MV-4-11 (cell line): ENCODE data around the gene MBOAT1.
"Not testable (repeated sequence)": the region's sequence is repeated elsewhere in the genome, so short reads cannot be mapped to it uniquely, and the experiment has no call there.

Experiments
- DNase-seq: peaks from one replicate; lab custom pipeline; 2025; lab: John Stamatoyannopoulos, UW

The MBOAT1 gene

GRCh38 chr6:20202699-20203302 lies 9.5 kb downstream of the MBOAT1 start:
- DNase-seq, result no peak

DNA sequence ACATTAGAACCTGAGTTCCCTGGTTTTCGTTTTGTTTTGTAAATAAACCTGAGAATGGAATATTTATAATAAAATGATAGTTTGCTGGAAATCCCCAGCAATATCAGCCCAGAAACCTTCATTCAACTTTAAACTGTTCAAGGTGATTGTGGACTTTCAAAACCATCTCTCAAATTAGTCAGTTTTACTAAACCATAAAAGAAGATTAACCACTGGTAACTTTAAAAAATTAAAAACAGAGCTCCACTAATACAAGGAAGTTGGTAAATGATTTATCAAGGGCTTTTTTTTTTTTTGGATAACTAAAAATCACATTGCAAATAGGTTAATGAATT lies 10.0 kb downstream of the MBOAT1 start:
- no peak for DNase-seq

GRCh38 chr6:20200761-20201630 lies 11.3 kb downstream of the MBOAT1 start:
- no peak for DNase-seq

DNA sequence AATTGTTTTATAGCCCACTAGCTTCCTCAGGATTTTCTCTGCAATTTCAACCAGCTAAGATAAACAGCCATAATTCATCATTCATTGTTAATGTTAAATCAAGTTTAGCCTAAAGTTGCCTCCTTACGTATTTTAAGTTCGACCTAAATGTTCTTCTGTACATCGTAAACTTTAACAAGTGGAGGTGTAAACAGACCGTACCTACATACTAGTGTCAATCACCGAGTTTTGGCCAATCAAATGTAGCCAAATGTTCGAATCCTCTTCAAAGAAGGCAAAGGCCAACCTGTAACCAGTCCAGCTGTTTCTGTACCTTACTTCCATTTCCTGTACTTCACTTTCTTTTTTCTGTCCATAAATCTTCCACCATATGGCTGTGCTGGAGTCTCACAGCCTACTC lies 13.5 kb downstream of the MBOAT1 start:
- no peak for DNase-seq

DNA sequence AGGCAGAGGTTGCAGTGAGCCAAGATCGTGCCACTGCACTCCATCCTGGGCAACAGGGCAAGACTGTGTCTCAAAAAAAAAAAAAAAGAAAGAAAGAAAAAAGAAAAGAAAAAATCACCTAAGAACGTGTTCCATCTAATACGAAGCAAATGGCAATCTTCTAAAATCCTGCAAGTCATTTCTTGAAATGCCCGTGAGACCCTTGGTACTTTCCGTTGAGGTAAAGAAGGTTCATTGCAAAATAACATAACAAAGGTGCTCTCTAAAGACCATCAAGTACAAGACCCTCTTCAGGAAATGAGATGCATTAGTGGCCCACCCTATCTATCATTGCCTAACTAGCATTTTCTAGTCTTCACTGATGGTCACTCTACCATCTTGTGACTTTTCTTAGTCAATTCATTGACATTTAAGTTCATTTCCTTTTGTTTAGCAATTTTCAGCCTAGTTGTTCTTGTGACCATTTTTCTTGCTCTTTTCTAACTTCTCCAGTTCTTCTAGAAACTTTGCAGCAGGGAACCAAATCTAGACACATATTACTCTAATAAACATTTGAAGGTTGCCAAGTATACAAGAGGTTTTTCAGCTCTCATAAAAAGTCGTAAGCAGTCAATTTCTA lies 14.0 kb downstream of the MBOAT1 start:
- DNase-seq, result no peak

GRCh38 chr6:20197251-20197650 lies 15.0 kb downstream of the MBOAT1 start:
- peak; percentile 54 for DNase-seq

- no peak for DNase-seq
These were observed 19.6 kb downstream of the MBOAT1 start for GRCh38 chr6:20192625-20193024.

DNA sequence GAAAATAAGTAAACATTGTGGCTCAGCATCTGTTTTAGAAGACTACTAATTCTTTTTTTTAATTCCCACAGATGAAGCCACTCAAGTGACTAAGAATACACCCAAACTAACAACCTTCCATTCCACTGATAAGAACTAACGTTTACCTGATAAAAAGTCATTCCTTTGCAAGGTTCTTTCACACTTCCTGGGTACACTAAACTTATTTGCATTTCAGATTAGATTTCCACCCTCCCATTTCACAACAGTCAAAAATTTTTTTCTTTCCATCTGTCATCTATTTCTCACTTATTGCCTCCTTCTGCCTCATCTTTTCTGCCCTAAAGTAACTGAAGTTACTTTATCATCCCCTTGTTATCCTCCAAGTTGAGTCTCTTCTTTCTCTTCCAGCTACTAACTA lies 20.3 kb downstream of the MBOAT1 start:
- DNase-seq, result no peak

DNA sequence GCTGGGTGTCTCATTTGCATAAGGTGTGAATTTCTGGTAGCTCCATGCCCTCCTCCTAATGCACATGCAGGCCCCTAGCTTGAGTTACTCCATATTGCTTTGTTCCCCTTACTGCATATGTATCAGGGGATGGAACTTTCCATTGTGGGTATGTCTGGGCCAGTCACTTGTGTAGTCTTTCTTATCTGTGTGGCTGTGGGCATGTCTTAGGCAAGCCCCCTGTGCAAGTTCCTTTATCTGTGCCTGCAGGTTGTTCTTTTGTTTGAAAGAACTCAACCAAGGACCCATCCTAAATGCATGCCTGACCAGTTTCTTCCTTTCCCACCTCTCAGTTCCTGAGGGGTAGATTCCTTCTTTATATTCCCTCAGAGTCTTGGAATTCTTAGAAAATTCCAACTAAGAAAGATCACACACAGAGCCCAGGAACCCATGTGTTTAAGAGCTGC lies 23.6 kb downstream of the MBOAT1 start:
- peak; percentile 20 for DNase-seq

- DNase-seq, result no peak
These were observed 25.3 kb downstream of the MBOAT1 start for GRCh38 chr6:20186981-20187380.

GRCh38 chr6:20183706-20184105 lies 28.6 kb downstream of the MBOAT1 start:
- no peak for DNase-seq

DNA sequence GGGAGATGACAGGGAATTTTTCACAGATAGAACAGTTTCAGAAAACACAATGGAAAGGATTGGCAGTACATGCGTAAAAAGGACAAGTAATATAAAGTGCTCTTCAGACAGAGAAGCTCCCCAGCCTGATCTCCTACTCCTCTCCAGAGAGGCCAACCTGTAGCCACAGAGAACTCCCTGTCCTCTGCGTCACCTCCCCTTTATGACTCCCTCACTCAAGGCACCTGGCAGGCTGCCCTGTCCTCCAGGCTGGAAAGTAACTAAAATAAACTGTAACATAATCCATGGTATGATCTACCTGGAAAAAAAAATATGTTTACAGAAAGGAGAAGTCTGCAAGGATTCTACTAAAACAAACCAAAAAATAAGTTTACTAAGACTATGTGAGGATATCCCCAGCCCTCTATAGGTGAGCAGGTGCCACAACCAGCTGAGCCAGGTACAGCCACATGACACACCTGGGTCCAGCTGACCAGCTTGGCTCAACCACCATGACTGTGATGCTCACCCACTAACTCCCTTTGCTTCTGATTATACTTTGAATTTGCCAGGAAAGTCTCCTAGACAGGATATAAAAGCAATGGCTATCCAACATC lies 29.2 kb downstream of the MBOAT1 start:
- no peak for DNase-seq

GRCh38 chr6:20182069-20182468 lies 30.2 kb downstream of the MBOAT1 start:
- DNase-seq, result no peak

DNA sequence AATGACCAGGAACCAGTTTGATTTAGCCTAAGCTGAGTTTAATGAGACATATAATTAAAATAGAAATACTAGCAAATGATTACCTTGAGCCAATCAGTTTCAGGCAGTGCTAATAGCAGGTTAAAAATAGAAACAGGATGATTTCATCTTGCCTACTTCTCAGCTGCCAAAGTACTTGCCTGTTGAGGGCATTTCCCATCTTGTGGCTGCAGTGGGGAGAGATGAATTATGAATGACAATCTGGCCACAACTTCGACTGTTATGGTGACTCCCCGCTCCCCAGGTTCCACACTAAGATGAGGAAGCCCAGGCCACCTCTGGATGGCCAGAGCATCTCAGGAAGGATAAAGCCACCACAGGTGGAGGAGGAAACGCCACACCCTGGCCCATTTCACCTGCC lies 31.3 kb downstream of the MBOAT1 start:
- peak; percentile 77 for DNase-seq

- DNase-seq, result not testable (repeated sequence)
These were observed 32.8 kb downstream of the MBOAT1 start for GRCh38 chr6:20179287-20180045.

- DNase-seq, result peak; percentile 13
These were observed 33.9 kb downstream of the MBOAT1 start for GRCh38 chr6:20178327-20178726.

GRCh38 chr6:20175810-20176410 lies 36.4 kb downstream of the MBOAT1 start:
- no peak for DNase-seq

DNA sequence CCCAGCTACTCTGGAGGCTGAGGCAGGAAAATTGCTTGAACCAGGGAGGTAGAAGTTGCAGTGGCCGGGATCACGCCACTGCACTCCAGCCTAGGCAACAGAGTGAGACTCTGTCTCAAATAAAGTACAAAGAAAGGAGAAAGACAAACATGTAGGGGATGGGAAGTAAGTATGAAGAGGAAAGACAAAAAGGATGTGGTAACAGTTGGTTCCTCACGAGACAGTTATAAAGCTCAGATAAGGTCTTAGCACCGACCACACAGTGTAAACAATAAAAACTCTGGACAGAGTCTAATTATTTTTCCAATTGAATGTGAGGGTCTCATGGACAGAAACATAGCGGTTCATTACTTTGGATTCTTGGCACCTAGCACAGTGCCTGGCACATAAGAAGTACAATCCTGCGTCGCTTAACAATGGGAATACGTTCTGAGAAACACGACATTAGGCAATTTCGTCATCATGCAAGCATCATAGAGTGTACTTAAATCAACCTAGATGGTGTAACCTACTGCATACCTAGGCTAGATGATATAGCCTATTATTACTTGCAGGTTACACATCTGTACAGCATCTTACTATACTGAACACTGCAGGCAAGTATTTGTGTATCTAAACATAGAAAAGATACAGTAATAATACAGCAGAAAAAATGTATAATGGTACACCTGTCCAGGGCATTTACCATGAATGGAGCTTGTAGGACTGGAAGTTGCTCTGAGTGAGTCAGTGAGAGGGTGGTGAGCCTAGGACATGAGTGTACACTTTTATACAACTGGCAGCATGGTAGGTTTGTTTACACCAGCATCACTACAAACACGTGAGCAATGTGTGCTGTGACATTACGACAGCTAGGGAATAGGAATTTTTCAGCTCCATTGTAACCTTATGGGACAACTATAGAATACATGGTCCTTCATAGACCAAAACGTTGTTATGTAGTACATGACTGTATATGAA lies 38.2 kb downstream of the MBOAT1 start:
- DNase-seq, result peak; percentile 86

DNA sequence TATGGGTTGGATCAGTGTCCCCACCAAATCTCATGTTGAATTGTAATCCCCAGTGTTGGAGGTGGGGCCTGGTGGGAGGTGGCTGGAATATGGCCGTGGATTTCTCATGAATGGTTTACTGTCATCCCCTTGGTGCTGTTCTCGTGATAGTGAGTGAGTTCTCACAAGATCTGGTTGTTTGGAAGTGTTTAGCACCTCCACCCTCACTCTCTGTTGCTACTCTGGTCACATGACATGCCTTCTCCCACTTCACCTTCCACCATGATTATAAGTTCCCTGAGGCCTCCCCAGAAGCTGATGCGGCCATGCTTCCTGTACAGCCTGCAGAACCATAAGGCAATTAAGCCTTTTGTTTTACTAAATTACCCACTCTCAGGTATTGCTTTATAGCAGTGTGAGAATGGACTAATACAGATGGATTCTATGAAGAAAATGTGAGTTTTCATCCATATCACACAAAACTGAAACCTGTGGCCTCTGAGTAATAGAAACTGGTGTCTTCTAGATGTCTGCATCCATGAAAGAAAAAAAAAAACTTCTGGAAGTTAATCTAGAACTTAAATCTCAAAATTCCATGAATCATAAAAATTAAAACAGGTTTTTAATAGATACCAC lies 39.3 kb downstream of the MBOAT1 start:
- DNase-seq, result no peak
